ENCODE data around the gene ATF7. TPM values are rescaled to one million over a fixed set of nuclear protein-coding genes. Genes with fewer than 3 reads are reported as not detected.

The ATF7 gene
- total RNA-seq, 1 experiment from 2014 or later, result 44.3 TPM

DNA sequence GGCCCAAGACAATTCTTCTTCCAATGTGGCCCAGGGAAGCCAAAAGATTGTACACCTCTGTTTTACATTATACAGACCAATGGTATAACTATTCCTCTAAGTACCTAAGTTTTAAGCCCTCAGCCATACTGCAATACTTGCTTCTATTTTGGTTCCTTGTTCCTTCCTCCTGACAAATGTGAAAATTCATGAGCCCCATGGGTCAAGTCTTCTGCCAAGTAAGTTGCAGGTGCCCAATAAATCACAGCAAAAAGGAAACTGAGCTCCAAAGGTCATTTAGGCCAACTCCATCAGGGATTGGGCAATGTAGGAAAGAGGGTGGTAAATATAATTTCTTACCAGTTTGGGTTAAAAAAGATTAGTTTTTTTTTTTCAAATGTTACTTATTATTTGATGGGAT lies 61.2 kb downstream of the ATF7 start:
- no peaks in the 10 kb centered on the region for H3K36me3 ChIP-seq (ENCODE audit: insufficient read depth, low read length, poor library complexity, severe bottlenecking)
- no peaks in the 10 kb centered on the region for H3K27me3 ChIP-seq (replicated peaks; ENCODE audit: insufficient read depth, low read depth, low read length, poor library complexity)
- no peak overlapping the region for H3K27ac ChIP-seq (ENCODE audit: low read depth, low read length, poor library complexity, severe bottlenecking)
- H3K9me3 ChIP-seq (ENCODE audit: low read depth, low read length, poor library complexity, severe bottlenecking), result no peaks in the 10 kb centered on the region
- TF ChIP-seq, protein P1, sequence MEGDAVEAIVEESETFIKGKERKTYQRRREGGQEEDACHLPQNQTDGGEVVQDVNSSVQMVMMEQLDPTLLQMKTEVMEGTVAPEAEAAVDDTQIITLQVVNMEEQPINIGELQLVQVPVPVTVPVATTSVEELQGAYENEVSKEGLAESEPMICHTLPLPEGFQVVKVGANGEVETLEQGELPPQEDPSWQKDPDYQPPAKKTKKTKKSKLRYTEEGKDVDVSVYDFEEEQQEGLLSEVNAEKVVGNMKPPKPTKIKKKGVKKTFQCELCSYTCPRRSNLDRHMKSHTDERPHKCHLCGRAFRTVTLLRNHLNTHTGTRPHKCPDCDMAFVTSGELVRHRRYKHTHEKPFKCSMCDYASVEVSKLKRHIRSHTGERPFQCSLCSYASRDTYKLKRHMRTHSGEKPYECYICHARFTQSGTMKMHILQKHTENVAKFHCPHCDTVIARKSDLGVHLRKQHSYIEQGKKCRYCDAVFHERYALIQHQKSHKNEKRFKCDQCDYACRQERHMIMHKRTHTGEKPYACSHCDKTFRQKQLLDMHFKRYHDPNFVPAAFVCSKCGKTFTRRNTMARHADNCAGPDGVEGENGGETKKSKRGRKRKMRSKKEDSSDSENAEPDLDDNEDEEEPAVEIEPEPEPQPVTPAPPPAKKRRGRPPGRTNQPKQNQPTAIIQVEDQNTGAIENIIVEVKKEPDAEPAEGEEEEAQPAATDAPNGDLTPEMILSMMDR (conservative IDR thresholded peaks at IDR 0.05; ENCODE audit: low read depth, low read length), result no peak
- no peak for TF ChIP-seq EZH2 (IDR thresholded peaks at IDR 0.05; ENCODE audit: borderline replicate concordance, low read depth, low read length, poor library complexity, severe bottlenecking)
- no TSS peak for BruUV-seq (replicated peaks)
- H3K4me1 ChIP-seq (ENCODE audit: insufficient read depth, low read length, poor library complexity, severe bottlenecking), result peaks cover 6% of the 10 kb centered on the region
- ChIA-PET CTCF (no interaction called here), POLR2A (ENCODE audit: low non-redundant PET) (no interaction called here)
- H3K4me3 ChIP-seq (ENCODE audit: low read depth, low read length, poor library complexity, severe bottlenecking), result no peak overlapping the region
- DNase-seq (ENCODE audit: low spot score), result no peak
- intact Hi-C loops (cut with micrococcal nuclease; ENCODE audit: unreplicated experiment), result no loop called here

DNA sequence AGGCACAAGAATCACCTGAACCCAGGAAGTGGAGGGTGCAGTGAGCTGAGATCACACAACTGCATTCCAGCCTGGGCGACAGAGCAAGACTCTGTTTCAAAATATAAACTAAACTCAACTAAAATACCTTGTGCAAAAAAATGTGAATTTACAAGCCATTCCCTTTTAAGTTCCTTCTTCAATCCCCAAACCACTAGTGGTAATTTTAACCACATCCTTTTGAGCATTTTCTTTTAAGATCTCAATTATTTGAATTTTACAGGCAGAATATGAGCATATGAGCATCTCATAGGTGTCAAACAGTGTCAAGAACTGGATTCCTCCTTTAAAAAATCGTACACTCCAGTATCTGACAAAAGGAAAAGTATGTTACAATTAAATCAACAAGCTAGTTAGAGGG lies 61.9 kb downstream of the ATF7 start:
- CTCF ChIA-PET, result no interaction called here
- intact Hi-C loops (cut with micrococcal nuclease; ENCODE audit: unreplicated experiment), result no loop called here
- POLR2A ChIA-PET (ENCODE audit: low non-redundant PET), result no interaction called here
- Histone ChIP-seq H3K4me3 (ENCODE audit: low read depth, low read length, poor library complexity, severe bottlenecking) (no peak overlapping the region), H3K9me3 (ENCODE audit: low read depth, low read length, poor library complexity, severe bottlenecking) (no peaks in the 10 kb centered on the region), H3K4me1 (ENCODE audit: insufficient read depth, low read length, poor library complexity, severe bottlenecking) (peaks cover 5% of the 10 kb centered on the region), H3K27ac (ENCODE audit: low read depth, low read length, poor library complexity, severe bottlenecking) (no peak overlapping the region), H3K36me3 (ENCODE audit: insufficient read depth, low read length, poor library complexity, severe bottlenecking) (no peaks in the 10 kb centered on the region), H3K27me3 (replicated peaks; ENCODE audit: insufficient read depth, low read depth, low read length, poor library complexity) (no peaks in the 10 kb centered on the region)
- no TSS peak for BruUV-seq (replicated peaks)
- DNase-seq (ENCODE audit: low spot score), result no peak
- TF ChIP-seq, protein P1 (conservative IDR thresholded peaks at IDR 0.05; ENCODE audit: low read depth, low read length), result no peak
- no peak for TF ChIP-seq EZH2 (IDR thresholded peaks at IDR 0.05; ENCODE audit: borderline replicate concordance, low read depth, low read length, poor library complexity, severe bottlenecking)

DNA sequence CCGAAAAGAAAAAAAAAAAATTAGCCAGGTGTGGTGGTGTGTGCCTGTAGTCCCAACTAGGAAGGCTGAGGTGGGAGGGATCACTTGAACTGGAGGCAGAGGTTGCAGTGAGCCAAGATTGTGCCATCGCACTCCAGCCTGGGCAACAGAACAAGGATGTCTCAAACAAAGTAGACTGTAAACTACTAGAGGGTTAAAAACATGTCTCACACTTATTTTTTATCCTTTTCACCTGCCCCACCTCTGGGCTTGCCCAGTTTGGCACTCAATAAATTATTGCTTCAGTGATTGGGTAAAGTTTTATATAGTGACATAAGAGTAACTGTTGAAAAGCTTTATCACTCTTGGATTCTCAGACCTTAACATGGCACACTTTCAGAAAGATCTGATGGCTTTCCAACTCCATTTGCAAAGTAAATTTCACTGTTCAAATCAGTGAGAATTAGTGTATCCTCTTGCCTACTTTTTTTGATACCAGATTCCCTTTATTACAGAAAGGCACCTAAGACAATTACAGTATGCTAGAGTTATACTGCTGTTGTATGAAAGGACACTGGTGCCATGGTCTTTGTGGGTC lies 62.6 kb downstream of the ATF7 start:
- no peak for DNase-seq (ENCODE audit: low spot score)
- Histone ChIP-seq H3K36me3 (ENCODE audit: insufficient read depth, low read length, poor library complexity, severe bottlenecking) (no peaks in the 10 kb centered on the region), H3K4me3 (ENCODE audit: low read depth, low read length, poor library complexity, severe bottlenecking) (no peak overlapping the region), H3K27ac (ENCODE audit: low read depth, low read length, poor library complexity, severe bottlenecking) (no peak overlapping the region), H3K27me3 (replicated peaks; ENCODE audit: insufficient read depth, low read depth, low read length, poor library complexity) (no peaks in the 10 kb centered on the region), H3K4me1 (ENCODE audit: insufficient read depth, low read length, poor library complexity, severe bottlenecking) (peaks cover 5% of the 10 kb centered on the region), H3K9me3 (ENCODE audit: low read depth, low read length, poor library complexity, severe bottlenecking) (no peaks in the 10 kb centered on the region)
- CTCF ChIA-PET, result no interaction called here
- POLR2A ChIA-PET (ENCODE audit: low non-redundant PET), result no interaction called here
- TF ChIP-seq, protein P1 (conservative IDR thresholded peaks at IDR 0.05; ENCODE audit: low read depth, low read length), result no peak
- TF ChIP-seq EZH2 (IDR thresholded peaks at IDR 0.05; ENCODE audit: borderline replicate concordance, low read depth, low read length, poor library complexity, severe bottlenecking), result no peak
- BruUV-seq (replicated peaks), result no TSS peak
- intact Hi-C loops (cut with micrococcal nuclease; ENCODE audit: unreplicated experiment), result no loop called here
